Measurements from ENCODE around the gene TMEM44.

TMEM44 gene

DNA sequence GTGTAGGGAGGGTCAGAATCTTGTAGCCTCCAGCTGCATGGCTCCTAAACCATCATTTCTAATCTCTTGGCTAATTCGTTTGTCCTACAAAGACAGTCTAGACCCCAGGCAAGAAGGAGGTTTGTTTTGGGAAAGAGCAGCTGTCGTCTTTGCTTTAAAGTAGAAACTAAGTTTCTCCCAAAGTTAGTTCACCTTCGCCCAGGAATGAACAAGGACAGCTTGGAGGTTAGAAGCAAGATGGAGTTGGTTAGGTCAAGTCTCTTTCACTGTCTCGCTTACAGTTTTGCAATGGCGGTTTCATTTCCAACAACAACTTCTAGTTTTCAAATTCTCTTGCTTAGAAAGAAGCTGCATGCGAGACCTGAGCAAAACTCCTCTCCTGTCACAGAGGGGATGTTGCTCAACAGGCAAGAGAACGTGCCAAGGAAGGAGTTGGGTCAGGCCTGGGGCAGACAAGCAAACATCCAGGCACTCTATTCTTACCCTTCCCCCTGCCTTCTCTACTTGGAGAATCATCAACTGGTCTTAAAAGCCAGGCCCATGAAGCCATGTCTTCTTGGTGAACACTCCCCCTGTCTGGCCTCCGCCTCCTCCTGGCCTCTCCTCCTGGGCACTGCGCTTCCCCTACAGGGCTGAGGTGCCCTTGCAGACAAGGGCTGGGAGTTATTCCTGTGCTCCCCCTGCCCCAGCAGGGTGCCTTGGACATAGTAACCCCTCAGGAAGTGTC, 57.6 kb downstream of the TMEM44 start:
- no peak for DNase-seq

DNA sequence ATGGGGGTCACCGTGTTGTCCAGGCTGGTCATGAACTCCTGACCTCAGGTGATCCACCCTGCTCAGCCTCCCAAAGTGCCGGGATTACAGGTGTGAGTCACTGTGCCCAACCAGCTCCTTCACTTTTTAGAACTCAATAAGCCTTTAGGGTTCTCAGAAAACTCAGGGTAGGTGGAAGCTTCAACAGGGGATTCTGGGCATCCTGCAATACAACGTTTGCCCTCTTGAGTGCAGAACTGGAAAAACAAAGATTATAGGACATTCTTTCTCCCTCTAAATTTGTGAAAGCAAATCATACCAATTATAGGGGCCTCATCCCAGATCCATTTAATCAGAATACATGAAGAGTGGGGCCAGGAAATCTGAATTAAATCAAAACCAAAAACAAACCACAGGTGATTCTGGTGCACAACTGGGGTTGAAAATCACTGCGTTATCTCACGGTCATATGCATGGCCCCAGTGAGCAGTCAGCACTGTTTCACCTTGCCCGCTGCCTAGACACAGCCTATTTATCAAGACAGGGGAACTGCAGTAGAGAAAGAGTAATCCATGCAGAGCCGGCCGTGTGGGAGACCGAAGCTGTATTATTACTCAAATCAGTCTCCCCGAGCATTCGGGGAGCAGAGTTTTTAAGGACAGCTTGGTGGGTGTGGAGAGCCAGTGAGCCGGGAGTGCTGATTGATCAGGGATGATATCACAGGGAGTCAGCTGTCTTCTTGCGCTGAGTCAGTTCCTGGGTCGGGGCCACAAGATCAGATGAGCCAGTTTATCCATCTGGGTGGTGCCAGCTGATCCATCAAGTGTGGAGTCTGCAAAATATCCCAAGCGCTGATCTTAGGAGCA, 58.4 kb downstream of the TMEM44 start:
- DNase-seq = no peak

DNA sequence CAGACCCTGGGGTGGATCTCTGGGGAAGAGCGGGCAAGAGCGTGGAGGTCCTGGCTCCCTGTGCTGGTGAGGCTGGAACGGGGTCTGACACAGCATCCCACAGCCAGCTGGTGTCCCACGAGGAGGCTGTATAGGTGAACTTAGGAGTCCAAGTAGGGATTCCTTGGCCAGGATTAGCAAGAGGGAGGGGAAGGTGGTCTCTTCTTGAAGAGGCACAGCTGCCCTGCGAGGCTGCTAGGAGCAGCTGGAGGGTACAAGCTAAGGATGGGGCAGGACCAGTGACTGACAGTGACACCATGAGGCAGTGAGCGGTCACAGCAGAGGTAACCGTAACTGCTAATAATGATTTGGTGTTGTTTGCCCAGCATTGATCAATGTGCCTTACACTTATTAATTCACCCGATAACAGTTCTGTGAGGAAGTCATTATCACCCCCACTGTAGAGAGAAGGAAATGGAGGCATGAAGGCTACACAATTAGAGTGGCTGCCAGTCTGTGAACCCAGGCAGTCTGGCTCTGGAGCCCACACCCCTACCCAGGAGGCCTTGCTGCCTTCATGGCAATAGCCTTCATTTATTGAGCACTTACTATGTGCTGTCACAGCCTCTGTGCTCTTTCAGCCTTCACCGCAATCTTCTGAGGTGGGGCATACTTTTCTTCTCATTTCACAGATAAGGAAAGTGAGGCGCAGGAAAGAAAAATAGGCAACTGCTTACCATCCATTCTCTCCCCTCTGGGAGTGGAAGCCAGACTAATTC, 59.4 kb downstream of the TMEM44 start:
- DNase-seq = no peak

DNA sequence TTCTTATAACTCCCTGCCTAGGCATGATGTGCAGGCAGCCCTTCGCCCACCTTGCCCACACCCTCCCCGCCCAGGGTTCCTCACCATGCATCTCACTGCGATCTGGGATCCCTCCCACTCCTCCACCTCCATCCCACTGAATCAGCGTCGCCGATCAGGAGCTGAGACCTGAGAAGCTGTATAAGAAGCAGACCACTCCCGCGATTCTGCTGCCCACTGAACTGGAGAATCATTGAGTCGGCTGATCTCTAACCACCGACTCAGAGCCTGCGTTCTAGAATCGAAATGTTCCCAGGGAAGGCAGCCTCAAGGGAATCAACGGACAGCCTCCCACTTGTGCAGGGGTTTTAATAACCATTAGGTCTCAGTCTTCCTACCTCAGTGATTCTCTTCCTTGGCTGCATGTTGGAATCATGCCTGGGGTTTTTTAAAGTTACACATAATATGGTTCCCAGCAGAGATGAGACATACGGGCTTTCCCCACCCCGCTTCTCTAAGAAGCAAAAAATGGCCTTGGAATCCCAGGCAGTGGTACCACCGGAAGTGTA, 60.2 kb downstream of the TMEM44 start:
- no peak for DNase-seq

DNA sequence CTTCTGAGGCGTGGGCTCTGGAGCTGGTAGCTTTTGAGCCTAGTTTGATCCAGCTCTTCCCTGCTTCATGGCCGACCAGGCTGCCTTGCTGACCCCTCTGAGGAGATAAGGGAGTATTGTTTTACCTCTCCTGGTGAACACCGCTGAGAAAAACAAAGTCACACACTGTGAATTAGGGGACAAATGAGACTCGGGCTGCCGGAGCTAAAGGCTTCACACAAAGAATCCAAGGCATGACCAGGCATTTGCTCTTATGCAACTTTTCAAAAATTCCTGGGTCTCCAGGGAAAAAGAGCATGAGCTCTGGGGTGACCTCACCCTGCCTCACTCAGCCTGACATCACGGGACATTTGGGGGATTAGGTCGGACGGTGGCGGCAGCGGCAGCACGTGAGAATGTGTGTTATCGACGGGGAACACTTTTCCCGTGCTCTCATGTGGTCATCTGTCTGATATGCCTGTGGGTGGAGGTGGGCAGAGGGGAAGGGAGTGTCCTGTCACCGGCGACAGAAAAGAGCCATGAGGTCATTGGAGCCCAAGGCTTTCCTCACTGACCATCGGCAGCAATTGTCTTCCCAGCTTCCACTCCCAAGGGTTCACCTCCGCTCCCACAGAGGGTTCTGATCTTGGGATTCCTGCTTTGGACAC, 61.0 kb downstream of the TMEM44 start:
- DNase-seq = no peak

DNA sequence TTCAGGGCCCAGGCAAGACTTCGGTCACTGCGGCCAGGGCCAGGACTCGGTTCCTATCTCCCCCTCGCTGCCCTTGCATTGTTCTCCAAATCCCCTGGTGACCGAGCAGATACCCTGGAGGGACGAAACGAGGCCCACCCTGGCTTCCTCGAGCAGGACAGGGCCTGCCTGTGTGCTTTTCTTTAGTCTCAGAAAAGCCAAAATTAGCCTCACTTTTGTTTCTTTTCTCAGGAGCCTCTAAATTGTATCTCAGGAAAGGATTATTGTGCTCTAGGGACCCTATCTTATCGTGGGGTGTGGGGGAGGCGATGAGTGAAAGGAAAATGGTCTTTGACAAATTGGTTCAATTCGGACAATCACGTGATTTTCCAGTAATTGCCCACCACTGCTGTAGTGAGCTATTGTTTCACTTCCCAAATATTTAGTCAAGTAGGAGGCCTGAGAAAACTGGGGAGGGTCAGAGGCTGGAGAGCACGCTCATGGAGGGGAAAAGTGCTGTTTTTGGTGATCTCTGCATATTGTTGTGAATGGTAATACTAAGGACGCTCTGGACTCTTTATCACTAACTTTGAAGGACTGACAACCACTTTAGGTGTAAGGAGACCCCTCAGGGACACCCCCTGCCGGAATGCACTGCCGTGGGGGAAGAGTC, 61.6 kb downstream of the TMEM44 start:
- no peak for DNase-seq

DNA sequence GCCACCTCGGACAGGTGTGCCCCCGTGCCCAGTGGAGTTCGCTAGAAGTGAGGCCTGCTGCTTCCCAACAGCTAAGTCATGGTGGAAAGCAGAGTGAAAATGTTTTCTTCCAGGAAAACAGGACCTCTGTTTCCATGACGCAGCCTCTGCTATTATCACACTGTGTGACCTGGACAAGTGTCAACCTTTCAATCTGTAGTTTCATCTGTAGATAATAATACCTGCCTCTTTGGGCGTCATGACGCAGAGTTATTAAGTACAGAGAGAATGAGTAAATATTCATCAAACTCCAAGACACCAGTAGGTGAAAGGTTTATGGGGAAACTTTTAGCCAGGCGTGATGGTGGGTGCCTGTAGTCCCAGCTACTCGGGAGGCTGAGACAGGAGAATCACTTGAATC, 62.3 kb downstream of the TMEM44 start:
- DNase-seq = no peak

DNA sequence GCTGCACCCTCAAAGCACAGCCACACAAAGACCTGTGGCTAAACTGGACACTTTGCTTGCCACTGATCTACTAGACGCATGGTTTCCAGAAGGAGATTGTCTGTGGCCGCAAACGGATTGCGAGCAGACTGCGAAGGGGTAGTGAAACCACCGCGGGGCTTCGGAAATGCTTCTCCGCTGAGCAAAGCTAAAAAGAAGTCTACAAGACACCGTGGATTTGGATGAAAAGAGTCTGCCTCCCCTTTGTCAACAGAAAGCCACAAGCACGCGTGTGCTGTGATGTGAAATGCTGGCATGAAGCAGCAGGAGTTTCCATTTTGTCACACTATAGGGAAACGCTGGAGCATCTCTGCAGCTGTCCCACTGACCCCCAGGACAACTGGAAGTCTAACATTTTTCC, 63.0 kb downstream of the TMEM44 start:
- DNase-seq = no peak

DNA sequence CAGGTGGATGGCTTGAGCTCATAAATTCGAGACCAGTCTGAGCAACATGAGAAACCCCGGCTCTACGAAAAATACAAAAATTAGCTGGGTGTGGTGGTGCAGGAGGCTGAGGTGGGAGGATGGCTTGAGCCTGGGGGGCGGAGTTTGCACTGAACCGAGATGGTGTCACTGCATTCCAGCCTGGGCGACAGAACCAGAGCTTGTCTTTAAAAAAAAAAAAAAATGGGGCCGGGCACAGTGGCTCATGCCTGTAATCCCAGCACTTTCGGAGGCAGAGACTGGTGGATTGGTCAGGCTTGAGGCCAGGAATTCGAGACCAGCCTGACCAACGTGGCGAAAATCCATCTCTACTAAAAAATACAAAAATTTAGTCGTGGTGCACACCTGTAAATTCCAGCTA, 64.0 kb downstream of the TMEM44 start:
- DNase-seq = no peak

DNA sequence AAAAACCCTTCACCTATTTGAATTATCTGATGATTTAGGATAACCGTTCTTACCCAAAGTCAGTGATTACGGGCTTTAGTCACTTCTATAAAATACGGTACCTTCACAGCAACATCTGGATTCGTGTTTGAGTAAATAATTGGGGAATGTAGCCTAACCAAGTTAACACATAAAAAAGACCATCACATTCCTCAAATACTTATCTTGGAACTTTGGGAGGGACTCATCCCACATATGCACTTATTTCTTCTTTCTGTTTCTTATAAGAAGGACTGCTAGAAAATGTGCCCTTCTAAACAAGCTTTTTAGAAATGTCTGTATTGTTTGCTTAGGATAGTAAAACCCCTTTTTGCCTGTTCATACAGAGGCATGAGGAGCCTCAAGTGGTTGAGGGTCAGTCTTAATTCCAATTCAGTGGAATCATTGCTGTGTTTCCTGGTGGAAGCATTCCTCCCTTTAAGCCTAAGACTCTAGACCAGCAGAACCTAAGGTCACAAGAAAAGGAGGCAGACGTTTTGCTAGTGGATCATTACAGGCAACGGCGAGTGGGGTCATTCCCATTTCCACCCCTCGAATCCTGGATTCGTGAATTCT, 67.5 kb downstream of the TMEM44 start:
- DNase-seq = no peak

DNA sequence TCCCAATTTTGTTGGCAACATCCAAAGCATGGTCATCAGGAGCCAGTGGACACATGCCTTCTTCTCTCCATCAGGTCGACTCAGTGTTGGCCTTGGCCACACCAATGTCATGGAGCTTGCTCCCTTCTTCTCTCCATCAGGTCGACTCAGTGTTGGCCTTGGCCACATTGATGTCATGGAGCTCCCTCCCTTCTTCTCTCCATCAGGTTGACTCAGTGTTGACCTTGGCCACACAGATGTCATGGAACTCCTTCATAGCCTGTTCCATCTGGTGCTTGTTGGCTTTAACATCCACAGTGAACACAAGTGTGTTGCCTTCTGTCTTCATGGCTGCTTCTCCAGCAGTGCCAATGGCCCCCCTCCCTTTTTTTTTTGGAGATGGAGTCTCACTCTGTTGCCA, 70.2 kb downstream of the TMEM44 start:
- DNase-seq = no peak

DNA sequence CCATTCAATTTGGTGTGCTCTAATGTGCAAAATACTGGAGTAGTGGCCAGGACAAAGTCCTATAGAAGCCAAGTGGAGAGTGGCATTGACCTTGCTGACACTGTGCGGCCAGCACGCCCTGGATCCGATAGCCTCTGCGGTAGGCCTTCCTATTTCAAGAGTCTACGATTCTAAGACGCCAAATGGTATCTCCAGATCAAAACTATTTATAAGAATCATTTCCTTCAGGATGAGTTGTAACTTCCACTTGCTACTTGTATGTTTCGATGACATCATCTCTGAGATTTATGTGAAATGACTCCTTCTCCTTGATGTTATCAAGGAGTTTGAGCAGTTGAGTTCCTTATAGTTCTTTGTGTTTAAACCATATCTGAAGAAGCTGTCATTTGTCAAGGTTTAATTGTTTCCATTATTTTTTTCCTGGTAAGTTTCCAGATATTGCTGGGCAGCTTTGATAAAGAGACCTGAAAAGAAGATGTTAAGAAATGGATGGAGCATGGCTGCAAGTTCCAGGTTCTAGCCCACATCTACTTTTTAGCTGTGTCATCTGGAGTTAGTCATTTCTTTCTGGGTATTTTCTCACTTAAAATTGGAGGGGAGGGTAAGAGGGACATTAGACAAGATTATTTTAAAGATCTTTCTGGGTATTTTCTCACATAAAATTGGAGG, 71.8 kb downstream of the TMEM44 start:
- DNase-seq = no peak

DNA sequence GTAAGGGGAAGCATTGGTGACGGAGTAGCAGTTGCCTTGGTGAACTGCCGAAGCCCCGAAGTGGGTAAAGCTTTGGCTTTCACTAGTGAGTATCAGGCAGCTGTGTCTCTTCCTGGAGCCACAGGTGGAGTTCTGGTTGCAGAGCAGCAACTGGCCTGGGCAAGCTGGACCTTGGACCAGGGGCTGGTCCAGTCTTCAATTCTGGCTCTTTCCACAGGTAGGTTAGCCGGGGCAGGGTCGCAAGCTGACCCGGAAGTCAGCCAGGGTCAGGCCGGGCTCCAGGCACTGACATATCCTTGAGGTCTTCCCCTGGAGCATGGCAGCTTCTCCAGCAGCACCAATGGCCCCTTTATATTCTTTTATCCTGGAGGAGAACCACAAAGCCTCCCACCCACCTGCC, 73.2 kb downstream of the TMEM44 start:
- no peak for DNase-seq

DNA sequence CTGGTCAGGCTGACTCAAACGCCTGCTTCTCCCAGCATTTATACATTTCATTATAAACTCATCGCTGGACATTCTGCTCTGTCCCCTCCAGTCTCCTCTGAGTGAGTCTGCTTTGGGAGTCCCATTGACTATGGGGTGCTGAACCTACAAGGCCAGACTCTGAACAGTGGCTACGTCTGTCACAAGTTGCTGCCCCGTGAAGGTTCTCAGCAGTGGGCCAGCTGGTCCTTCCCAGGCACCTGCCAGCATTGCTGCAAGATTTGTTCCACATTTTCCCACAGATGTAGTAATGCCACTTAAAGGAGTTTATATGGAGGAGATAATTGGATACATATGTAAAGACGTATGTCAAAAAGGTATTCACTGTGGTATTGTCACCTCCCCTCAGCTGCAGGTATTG, 73.7 kb downstream of the TMEM44 start:
- DNase-seq = no peak

DNA sequence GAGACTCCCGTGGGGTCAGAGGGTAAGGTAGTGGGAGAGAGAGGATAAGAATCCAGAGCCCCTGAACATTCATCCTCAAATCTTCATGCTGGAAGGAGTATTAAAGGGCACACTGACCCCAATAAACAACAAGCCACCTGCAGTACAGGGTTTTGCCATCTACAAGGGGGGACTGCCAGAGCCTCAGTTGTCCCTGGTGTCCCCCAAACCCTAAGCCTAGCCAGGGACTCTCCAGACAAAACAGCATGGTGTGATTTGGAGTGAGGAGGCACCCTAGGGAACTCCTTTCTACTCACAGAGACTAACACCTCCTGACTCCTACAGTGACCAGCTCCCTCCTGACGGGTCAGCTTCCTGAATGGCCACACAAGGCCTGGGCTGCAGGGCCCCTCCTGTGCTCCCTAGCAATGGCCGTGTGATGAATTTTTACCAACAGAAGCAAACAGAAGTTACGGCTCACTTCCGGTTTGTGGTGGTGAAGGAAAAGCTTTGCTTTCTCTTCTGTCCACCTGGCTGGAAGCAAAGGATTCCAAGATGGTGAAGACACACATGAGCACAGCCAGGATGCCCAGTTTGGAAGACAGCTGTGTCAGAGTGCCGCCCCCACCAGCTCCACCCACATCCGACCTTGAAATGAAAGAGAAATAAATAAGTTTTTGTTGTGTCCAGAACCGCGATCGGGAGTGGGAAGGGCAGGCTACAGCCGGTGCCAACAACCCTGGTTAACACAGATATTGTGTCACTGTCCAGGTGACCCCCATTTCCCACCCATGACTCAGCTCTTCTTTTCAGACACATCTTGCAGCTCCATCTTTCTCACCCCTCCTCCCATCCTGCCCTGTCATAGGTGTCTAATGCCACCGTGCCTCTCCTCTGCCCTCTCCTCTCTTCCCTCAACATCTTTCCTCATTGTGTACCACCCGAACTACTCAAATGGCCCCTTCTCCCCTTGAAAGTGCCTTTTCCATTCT, 76.8 kb downstream of the TMEM44 start:
- DNase-seq = no peak

DNA sequence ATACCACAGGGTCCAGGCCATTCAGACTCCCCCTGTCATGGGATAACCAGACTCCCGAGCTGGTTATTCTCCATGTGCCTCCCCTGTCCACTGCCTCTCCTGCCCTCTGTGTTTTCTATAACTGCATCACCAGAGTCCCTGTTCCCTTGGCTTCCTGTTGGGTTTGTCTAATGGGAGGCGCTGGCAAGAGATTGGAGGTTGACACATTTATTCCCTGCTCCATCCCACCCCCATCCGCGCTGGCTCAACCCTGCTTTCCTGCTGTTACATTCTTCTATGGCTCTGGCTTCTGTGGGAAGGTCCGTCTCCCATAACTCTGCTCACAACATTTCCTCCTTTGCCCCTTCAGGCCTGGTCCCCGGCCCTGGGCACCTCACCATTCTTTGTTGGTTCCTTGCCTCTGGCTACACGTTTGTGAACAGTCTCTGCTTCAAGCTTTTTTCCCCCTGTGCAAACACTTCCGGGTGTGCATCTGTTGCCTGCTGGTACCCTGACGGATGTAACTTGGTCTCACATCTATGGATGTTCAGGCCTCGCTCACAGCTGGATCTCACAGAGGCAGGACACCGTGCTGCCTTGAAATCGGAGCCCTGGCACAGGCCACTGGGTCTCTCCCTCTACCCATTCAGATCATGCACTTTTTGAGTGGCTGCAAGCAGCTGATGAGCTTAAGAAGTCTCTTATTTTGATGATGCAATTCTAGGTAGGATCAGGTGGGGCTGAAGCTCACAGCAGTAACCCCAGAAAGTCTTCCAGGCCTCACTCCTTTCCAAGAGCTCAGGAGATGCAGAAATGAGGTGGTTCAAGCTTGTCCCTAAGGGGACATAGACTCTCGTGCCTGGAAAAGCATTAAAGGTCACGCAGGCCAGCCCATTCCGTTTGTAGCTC, 77.8 kb downstream of the TMEM44 start:
- DNase-seq = no peak

DNA sequence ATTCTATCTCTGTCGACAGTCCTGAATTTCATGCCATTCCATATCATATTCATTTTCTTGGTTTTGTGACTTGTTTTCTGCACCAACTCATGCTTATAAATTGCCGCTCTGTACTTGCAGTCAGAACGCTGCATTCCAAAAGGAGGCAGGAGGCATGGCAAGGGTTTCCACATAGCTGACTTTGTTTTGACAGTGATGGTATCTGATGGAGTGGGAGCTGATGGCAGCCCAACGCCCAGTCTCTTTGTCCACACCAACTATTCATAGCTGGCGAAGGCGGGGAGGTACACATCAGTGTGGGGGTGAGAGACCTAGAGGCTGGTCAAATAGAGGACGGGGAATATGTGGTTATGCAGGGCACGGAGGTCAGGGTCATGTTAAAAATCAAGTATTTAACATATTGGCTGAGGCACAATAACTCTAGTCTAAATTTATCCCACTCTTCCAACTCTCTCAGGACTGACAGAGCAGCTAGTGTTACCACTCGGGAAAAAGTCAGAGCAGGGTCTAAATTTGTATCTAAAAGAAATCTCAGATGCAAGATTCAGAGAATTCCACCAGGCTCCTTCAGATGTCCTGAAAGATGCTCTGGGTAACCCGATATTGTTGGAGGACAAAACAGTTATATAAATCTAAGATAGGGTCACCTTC, 78.6 kb downstream of the TMEM44 start:
- DNase-seq = no peak

DNA sequence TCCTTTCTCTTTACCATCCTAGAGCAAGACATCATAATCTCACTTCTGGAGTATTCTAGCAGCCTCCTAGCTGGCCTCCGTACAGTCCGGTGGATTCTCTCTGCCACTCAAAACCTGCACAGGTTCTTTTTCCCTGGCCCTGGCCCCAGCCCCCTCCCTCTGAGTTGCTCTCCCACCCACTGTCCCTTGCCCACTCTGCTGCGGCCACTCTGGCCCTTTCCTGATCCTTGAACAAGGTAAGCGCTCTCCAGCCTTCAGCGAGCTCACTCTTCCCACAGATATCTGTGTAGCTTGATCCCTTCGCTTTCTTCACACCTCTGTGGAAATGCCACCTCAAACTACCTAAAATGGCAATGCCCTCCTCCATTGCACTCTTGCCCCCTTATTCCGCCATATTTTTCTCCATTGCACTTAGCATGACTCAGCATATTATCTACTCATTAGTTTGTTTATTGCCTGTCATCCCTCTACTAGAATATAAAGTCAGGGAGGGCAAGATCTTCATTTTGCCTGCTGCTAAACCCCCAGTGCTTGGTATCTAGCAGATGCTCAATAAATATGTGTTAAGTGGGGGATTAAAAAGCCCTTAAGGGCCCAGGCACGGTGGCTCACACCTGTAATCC, 80.8 kb downstream of the TMEM44 start:
- no peak for DNase-seq

Measured in activated gamma-delta T cell (primary cell).